K562 (cell line): ENCODE data around the gene LYPD4. TPM values are rescaled to one million over a fixed set of nuclear protein-coding genes. Genes with fewer than 3 reads are reported as not detected.

Experiments used
- ARNT ChIP-seq, 2 experiments: fragments of 450-650 bp; IDR thresholded peaks; 2 replicates each; pipeline ENCODE4 v1.6.1; 2016; ENCODE audit warnings: mild to moderate bottlenecking in 1 of 2
- BACH1 ChIP-seq: fragments of 200-800 bp; sonication (Bioruptor generic); IDR thresholded peaks from 2 replicates; pipeline ENCODE4 v1.6.1; 2016; ENCODE audit warnings: missing genetic modification characterization, missing compliant biosample characterization
- BHLHE40 ChIP-seq: IDR thresholded peaks from 2 replicates; pipeline ENCODE4 v1.6.1; 2011; ENCODE audit warnings: low read length, improper control_type of control experiment
- CREM ChIP-seq: IDR thresholded peaks from 2 replicates; pipeline ENCODE4 v1.6.1; 2014; ENCODE audit warnings: antibody characterized with exemption, low read depth
- ESRRB ChIP-seq: fragments of 250-450 bp; sonication (Bioruptor Pico); IDR thresholded peaks from 2 replicates; pipeline ENCODE4 v1.5.0; 2020; ENCODE audit warnings: mild to moderate bottlenecking, moderate library complexity, borderline replicate concordance
- GABPA ChIP-seq: fragments of 200-800 bp; sonication (Bioruptor generic); conservative IDR thresholded peaks from 2 replicates; pipeline ENCODE4 v1.6.1; 2016; ENCODE audit warnings: low read depth, missing genetic modification characterization, missing compliant biosample characterization
- HIVEP1 ChIP-seq: fragments of 250-450 bp; sonication (Bioruptor Pico); IDR thresholded peaks from 2 replicates; pipeline ENCODE4 v1.4.0; 2020; ENCODE audit warnings: mild to moderate bottlenecking
- HOXB6 ChIP-seq: fragments of 250-450 bp; sonication (Bioruptor Pico); IDR thresholded peaks from 2 replicates; pipeline ENCODE4 v1.5.1; 2022; ENCODE audit warnings: mild to moderate bottlenecking, borderline replicate concordance
- IFI16 ChIP-seq: fragments of 250-450 bp; sonication (Bioruptor Pico); IDR thresholded peaks from 2 replicates; pipeline ENCODE4 v2.1.2; 2022; ENCODE audit warnings: mild to moderate bottlenecking, inconsistent platforms
- KHSRP ChIP-seq: fragments of 450-650 bp; IDR thresholded peaks from 2 replicates; pipeline ENCODE4 v1.6.1; 2017
- NR3C1 ChIP-seq: sonication (generic); formaldehyde crosslinking; IDR thresholded peaks from 2 replicates; pipeline ENCODE4 v1.8.1; 2022; ENCODE audit warnings: missing genetic modification reagents
- PTRF ChIP-seq: fragments of 450-650 bp; IDR thresholded peaks from 2 replicates; pipeline ENCODE4 v1.6.1; 2016; ENCODE audit warnings: mild to moderate bottlenecking, missing genetic modification characterization, missing compliant biosample characterization
- RBM17 ChIP-seq: fragments of 200-400 bp; formaldehyde crosslinking; IDR thresholded peaks from 2 replicates; pipeline ENCODE4 v1.6.1; 2017; ENCODE audit warnings: low read depth, mild to moderate bottlenecking, low read length, borderline replicate concordance
- RUNX1 ChIP-seq: sonication (generic); IDR thresholded peaks from 2 replicates; pipeline ENCODE4 v1.6.1; 2016; ENCODE audit warnings: antibody characterized with exemption, low read depth
- SREBF2 ChIP-seq: sonication (generic); formaldehyde crosslinking; IDR thresholded peaks from 2 replicates; pipeline ENCODE4 v1.4.0; 2020; ENCODE audit warnings: mild to moderate bottlenecking, missing genetic modification reagents
- ZBED1 ChIP-seq: IDR thresholded peaks from 2 replicates; pipeline ENCODE4 v1.6.1; 2014
- ZNF212 ChIP-seq: fragments of 450-650 bp; formaldehyde crosslinking; IDR thresholded peaks from 2 replicates; pipeline ENCODE4 v1.4.0; 2020; ENCODE audit warnings: mild to moderate bottlenecking
- ZNF263 ChIP-seq: sonication (generic); formaldehyde crosslinking; IDR thresholded peaks from 2 replicates; pipeline ENCODE4 v1.8.0; 2022; ENCODE audit warnings: mild to moderate bottlenecking, missing genetic modification reagents, borderline replicate concordance
- ZNF717 ChIP-seq: fragments of 250-450 bp; sonication (Bioruptor Pico); IDR thresholded peaks from 2 replicates; pipeline ENCODE4 v1.5.0; 2021
- polyA plus RNA-seq, 8 experiments: library from polyadenylated mRNA; depleted of rRNA in 4 of 8; stranded (reverse) in 5 of 8; unstranded in 3 of 8; fragments of >200 nt; fragmentation: Nextera tagmentation in 2 of 8; fragmentation: Illumina TruSeq in 1 of 8; extraction: Ambion mirVana in 2 of 8; extraction: Trizol in 1 of 8; gene quantifications; 2 replicates each; pipeline versions ENCODE4 v1.2.1 to v1.2.3, GENCODE V29; 2011 to 2014; ENCODE audit warnings: inconsistent platforms in 1 of 8, missing spikeins in 1 of 8
- total RNA-seq, 7 experiments: library from RNA; depleted of rRNA in 6 of 7; stranded (reverse); fragments of >200 nt in 6 of 7; fragmentation: Illumina TruSeq in 2 of 7; extraction: Trizol in 2 of 7; gene quantifications; 2 replicates each; pipeline versions ENCODE4 v1.2.1 to v1.2.3, GENCODE V29; 2011 to 2021; ENCODE audit warnings: low replicate concordance in 1 of 7
- TF ChIP-seq, protein P1 (sequence below): fragments of 150-350 bp; IDR thresholded peaks from 2 replicates; pipeline ENCODE4 v1.6.1; 2014; ENCODE audit warnings: low read depth, mild to moderate bottlenecking, low read length, borderline replicate concordance
- TF ChIP-seq, protein P2 (sequence below): fragments of 450-650 bp; IDR thresholded peaks from 2 replicates; pipeline ENCODE4 v1.6.1; 2016
- TF ChIP-seq, protein P3 (sequence below): sonication (generic); IDR thresholded peaks from 2 replicates; pipeline ENCODE4 v1.6.1; 2016
- TF ChIP-seq, protein P4 (sequence below): fragments of 450-650 bp; formaldehyde crosslinking; IDR thresholded peaks from 2 replicates; pipeline ENCODE4 v1.4.0; 2020; ENCODE audit warnings: mild to moderate bottlenecking, moderate library complexity
- TF ChIP-seq, protein P5 (sequence below): fragments of 250-450 bp; sonication (Bioruptor Pico); IDR thresholded peaks from 2 replicates; pipeline ENCODE4 v1.8.0; 2022; ENCODE audit warnings: inconsistent platforms

Gene LYPD4
- total and polyA plus RNA-seq, 9 of the 15 experiments (the other 6 are each of a cell fraction or from before 2014, with no cell fraction given): 0.11 TPM; not detected in 8

DNA sequence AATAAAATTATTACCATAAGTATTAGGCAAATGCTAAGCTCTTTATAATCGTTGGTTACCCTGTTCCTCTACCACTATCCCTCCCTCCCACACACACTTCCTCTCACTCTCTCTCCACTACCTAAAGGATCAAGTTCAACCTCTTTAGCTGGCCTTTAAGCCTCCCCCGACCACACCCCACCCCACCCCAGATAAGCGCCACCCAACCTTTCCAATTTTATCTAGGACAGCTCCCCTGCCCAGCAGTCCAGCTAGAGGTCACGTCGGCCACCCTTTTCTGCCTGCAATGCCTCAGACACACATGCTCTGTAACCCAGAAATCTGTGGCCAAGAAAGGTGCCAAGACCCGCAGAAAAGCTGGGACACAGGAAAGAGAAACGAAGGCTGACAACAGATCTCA, 1.1 kb downstream of the LYPD4 start (continued):
- TF ChIP-seq, protein P1, sequence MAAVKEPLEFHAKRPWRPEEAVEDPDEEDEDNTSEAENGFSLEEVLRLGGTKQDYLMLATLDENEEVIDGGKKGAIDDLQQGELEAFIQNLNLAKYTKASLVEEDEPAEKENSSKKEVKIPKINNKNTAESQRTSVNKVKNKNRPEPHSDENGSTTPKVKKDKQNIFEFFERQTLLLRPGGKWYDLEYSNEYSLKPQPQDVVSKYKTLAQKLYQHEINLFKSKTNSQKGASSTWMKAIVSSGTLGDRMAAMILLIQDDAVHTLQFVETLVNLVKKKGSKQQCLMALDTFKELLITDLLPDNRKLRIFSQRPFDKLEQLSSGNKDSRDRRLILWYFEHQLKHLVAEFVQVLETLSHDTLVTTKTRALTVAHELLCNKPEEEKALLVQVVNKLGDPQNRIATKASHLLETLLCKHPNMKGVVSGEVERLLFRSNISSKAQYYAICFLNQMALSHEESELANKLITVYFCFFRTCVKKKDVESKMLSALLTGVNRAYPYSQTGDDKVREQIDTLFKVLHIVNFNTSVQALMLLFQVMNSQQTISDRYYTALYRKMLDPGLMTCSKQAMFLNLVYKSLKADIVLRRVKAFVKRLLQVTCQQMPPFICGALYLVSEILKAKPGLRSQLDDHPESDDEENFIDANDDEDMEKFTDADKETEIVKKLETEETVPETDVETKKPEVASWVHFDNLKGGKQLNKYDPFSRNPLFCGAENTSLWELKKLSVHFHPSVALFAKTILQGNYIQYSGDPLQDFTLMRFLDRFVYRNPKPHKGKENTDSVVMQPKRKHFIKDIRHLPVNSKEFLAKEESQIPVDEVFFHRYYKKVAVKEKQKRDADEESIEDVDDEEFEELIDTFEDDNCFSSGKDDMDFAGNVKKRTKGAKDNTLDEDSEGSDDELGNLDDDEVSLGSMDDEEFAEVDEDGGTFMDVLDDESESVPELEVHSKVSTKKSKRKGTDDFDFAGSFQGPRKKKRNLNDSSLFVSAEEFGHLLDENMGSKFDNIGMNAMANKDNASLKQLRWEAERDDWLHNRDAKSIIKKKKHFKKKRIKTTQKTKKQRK: no peak
- TF ChIP-seq ZBED1: no peak
- no peak for TF ChIP-seq ESRRB (CRISPR knock-in tag)
- TF ChIP-seq ZNF717: no peak
- no peak for TF ChIP-seq RUNX1
- no peak for TF ChIP-seq BACH1 (tag)
- TF ChIP-seq, protein P2, sequence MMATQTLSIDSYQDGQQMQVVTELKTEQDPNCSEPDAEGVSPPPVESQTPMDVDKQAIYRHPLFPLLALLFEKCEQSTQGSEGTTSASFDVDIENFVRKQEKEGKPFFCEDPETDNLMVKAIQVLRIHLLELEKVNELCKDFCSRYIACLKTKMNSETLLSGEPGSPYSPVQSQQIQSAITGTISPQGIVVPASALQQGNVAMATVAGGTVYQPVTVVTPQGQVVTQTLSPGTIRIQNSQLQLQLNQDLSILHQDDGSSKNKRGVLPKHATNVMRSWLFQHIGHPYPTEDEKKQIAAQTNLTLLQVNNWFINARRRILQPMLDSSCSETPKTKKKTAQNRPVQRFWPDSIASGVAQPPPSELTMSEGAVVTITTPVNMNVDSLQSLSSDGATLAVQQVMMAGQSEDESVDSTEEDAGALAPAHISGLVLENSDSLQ: no peak
- TF ChIP-seq GABPA (tag): 0 out of 2 replicates have a peak, but pooled peaks have one; percentile 24
- TF ChIP-seq IFI16: no peak
- TF ChIP-seq, protein P3, sequence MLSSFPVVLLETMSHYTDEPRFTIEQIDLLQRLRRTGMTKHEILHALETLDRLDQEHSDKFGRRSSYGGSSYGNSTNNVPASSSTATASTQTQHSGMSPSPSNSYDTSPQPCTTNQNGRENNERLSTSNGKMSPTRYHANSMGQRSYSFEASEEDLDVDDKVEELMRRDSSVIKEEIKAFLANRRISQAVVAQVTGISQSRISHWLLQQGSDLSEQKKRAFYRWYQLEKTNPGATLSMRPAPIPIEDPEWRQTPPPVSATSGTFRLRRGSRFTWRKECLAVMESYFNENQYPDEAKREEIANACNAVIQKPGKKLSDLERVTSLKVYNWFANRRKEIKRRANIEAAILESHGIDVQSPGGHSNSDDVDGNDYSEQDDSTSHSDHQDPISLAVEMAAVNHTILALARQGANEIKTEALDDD: peak; percentile 86
- 0 out of 2 replicates have a peak, but pooled peaks have one; percentile 42 for TF ChIP-seq CREM
- TF ChIP-seq ARNT (IDR thresholded peaks at IDR 0.05): no peak
- TF ChIP-seq RBM17: no peak
- no peak for TF ChIP-seq NR3C1 (CRISPR knock-in tag)
- TF ChIP-seq, protein P4, sequence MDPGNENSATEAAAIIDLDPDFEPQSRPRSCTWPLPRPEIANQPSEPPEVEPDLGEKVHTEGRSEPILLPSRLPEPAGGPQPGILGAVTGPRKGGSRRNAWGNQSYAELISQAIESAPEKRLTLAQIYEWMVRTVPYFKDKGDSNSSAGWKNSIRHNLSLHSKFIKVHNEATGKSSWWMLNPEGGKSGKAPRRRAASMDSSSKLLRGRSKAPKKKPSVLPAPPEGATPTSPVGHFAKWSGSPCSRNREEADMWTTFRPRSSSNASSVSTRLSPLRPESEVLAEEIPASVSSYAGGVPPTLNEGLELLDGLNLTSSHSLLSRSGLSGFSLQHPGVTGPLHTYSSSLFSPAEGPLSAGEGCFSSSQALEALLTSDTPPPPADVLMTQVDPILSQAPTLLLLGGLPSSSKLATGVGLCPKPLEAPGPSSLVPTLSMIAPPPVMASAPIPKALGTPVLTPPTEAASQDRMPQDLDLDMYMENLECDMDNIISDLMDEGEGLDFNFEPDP (CRISPR knock-in tag): no peak
- TF ChIP-seq, protein P5, sequence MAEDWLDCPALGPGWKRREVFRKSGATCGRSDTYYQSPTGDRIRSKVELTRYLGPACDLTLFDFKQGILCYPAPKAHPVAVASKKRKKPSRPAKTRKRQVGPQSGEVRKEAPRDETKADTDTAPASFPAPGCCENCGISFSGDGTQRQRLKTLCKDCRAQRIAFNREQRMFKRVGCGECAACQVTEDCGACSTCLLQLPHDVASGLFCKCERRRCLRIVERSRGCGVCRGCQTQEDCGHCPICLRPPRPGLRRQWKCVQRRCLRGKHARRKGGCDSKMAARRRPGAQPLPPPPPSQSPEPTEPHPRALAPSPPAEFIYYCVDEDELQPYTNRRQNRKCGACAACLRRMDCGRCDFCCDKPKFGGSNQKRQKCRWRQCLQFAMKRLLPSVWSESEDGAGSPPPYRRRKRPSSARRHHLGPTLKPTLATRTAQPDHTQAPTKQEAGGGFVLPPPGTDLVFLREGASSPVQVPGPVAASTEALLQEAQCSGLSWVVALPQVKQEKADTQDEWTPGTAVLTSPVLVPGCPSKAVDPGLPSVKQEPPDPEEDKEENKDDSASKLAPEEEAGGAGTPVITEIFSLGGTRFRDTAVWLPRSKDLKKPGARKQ (CRISPR knock-in tag): no peak
- no peak for TF ChIP-seq PTRF
- no peak for TF ChIP-seq ZNF263 (CRISPR knock-in tag)
- no peak for TF ChIP-seq BHLHE40
- no peak for TF ChIP-seq HIVEP1 (CRISPR knock-in tag)
- no peak for TF ChIP-seq HOXB6 (CRISPR knock-in tag)
- TF ChIP-seq KHSRP: no peak
- TF ChIP-seq SREBF2: no peak
- TF ChIP-seq ZNF212 (CRISPR knock-in tag): no peak
